ENCODE data around the gene PKNOX2.

DNA sequence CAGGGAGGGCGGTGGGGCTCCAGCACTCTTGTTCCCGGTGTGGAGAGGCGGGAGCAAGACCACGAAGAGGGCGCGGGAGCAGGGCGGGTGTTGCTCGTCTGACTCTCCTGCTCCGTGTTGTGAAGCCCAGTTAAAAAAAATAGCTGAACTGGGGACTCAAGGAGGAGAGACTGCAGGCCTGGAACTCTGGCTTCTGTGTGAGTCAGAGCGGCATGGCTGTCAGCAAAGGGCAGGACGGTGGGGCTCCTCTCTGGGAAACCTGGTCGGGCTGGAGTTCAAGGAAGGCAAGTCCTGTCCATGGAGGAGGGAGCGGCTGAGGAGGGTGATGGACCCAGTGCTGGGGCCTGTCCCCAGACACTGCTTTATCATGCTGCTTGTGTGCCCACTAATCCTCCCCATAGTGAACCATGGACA lies 179.2 kb downstream of the PKNOX2 start:
- TF ChIP-seq CTCF (IDR thresholded peaks at IDR 0.05; ENCODE audit: low read depth, low read length, missing input control): no peak
- TF ChIP-seq EGR1 (IDR thresholded peaks at IDR 0.05; ENCODE audit: low read depth in 2 of 2): no peak
- TF ChIP-seq GABPA (IDR thresholded peaks at IDR 0.05 in 1 of 2, conservative IDR thresholded peaks at IDR 0.05 in 1 of 2): no peak
- TF ChIP-seq ZBTB33 (IDR thresholded peaks at IDR 0.05): no peak
- TF ChIP-seq, protein P1, sequence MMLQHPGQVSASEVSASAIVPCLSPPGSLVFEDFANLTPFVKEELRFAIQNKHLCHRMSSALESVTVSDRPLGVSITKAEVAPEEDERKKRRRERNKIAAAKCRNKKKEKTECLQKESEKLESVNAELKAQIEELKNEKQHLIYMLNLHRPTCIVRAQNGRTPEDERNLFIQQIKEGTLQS (IDR thresholded peaks at IDR 0.05): no peak
